H1 (cell line): Measurements from ENCODE around the gene TCEA3. TPM values are rescaled to one million over a fixed set of nuclear protein-coding genes. Genes with fewer than 3 reads are reported as not detected.

ENCODE experiments used
- CHD7 ChIP-seq: fragments of 300-600 bp; sonication (generic); IDR thresholded peaks from 2 replicates; pipeline ENCODE4 v1.7.1; 2012; ENCODE audit warnings: low read length, moderate library complexity, mild to moderate bottlenecking, inconsistent platforms; ENCODE audit not compliant: insufficient replicate concordance
- HDAC2 ChIP-seq, 2 experiments: fragments of 300-600 bp in 1 of 2; sonication (generic) in 1 of 2; IDR thresholded peaks; 2 replicates each; pipeline ENCODE4 v1.6.1; 2011 to 2012; ENCODE audit warnings: low read depth in 2 of 2, low read length in 2 of 2, mild to moderate bottlenecking in 2 of 2, moderate library complexity in 2 of 2, borderline replicate concordance in 1 of 2, inconsistent platforms in 1 of 2
- PHF8 ChIP-seq: fragments of 200-600 bp; sonication (generic); conservative IDR thresholded peaks from 2 replicates; pipeline ENCODE4 v1.7.1; 2012; ENCODE audit warnings: low read depth, mild to moderate bottlenecking, inconsistent platforms, low read length, moderate library complexity
- RXRA ChIP-seq: IDR thresholded peaks from 2 replicates; pipeline ENCODE4 v1.6.1; 2011; ENCODE audit warnings: low read depth, mild to moderate bottlenecking, low read length, moderate library complexity; ENCODE audit not compliant: insufficient read depth
- SP4 ChIP-seq: IDR thresholded peaks from 2 replicates; pipeline ENCODE4 v1.6.1; 2012; ENCODE audit warnings: low read length, inconsistent platforms
- TCF12 ChIP-seq: IDR thresholded peaks from 2 replicates; pipeline ENCODE4 v1.6.1; 2011; ENCODE audit warnings: low read depth, mild to moderate bottlenecking, low read length
- USF2 ChIP-seq: IDR thresholded peaks from 2 replicates; pipeline ENCODE4 v1.6.1; 2011; ENCODE audit warnings: low read length, improper control_type of control experiment
- polyA plus RNA-seq, 7 experiments: library from polyadenylated mRNA; depleted of rRNA in 3 of 7; stranded (reverse) in 5 of 7; unstranded in 2 of 7; fragments of >200 nt in 5 of 7; fragments of 200-250 nt in 2 of 7; gene quantifications; 1 replicate in 5 of 7; 2 replicates in 1 of 7; 4 replicates in 1 of 7; pipeline versions ENCODE4 v1.2.1 to v1.2.3, GENCODE V29; 2011 to 2013; ENCODE audit warnings: missing spikeins in 2 of 7, mixed read lengths in 2 of 7
- total RNA-seq: library from RNA; stranded (reverse); fragmentation: NEBNext Ultra II Directional; extraction: Animal tissue kit (Norgen Biotek cat#: 25700); gene quantifications from 2 replicates; pipeline ENCODE4 v1.2.1, GENCODE V29; 2021

TCEA3 gene
- total and polyA plus RNA-seq, 2 of the 8 experiments (the other 6 are each of a cell fraction or from before 2014, with no cell fraction given) = 0.08 TPM; not detected in 1

- TF ChIP-seq CHD7 = no peak
- TF ChIP-seq SP4 = no peak
- no peak for TF ChIP-seq TCF12
- TF ChIP-seq USF2 = no peak
- no peak for TF ChIP-seq RXRA
- TF ChIP-seq HDAC2 (IDR thresholded peaks at IDR 0.05; ENCODE audit: borderline replicate concordance in 1 of 2, low read depth in 2 of 2, low read length in 2 of 2) = no peak
- no peak for TF ChIP-seq PHF8
These were observed 36.5 kb upstream of the TCEA3 start (continued) for GRCh38 chr1:23461050-23461449.
